Measurements from ENCODE around the gene TMEM132D.

Gene TMEM132D

DNA sequence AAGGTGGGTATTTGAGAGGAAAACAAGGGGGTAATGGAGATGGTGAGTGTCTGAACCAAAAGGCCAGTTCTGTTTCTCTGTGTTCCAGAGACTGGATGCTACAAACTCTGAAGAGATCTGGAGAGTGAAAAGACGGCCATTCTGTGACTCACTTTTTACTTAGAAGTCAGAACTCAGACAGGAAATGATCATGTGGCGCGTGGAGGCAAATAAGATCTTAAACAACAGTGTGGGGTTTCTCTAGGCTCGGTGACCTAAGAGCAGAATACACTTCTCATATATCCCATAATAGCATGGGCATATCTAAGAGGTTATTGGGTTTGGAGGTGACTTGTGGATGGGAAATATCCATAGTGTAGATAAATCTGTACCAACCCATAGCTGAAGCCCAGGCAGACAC, 463.5 kb downstream of the TMEM132D start:
- POLR2A ChIA-PET, result no interaction called here
- H3K4me3 ChIP-seq (ENCODE audit: low read depth, low read length), result no peak overlapping the region
- CTCF ChIA-PET, result no interaction called here
- H3K4me1 ChIP-seq (ENCODE audit: control insufficient read depth, insufficient read depth, low read length), result no peaks in the 10 kb centered on the region
- TF ChIP-seq ZNF76 (tag by site-specific recombination; IDR thresholded peaks at IDR 0.05; ENCODE audit: borderline replicate concordance, low read depth) (no peak), ZNF707 (tag by site-specific recombination; IDR thresholded peaks at IDR 0.05) (no peak), ZNF426 (tag by site-specific recombination; IDR thresholded peaks at IDR 0.05) (no peak), ZNF701 (tag by site-specific recombination; IDR thresholded peaks at IDR 0.05) (no peak), OSR2 (tag by site-specific recombination; IDR thresholded peaks at IDR 0.05) (no peak), ZNF521 (tag by site-specific recombination; IDR thresholded peaks at IDR 0.05) (no peak), MEIS1 (CRISPR knock-in tag; IDR thresholded peaks at IDR 0.05; ENCODE audit: borderline replicate concordance) (no peak), ZNF473 (tag by site-specific recombination; IDR thresholded peaks at IDR 0.05) (no peak), ZNF624 (tag by site-specific recombination; IDR thresholded peaks at IDR 0.05) (no peak), ZSCAN30 (tag by site-specific recombination; IDR thresholded peaks at IDR 0.05) (no peak), KLF7 (tag by site-specific recombination; IDR thresholded peaks at IDR 0.05; ENCODE audit: borderline replicate concordance) (no peak), ZNF660 (tag by site-specific recombination; IDR thresholded peaks at IDR 0.05) (no peak), ZNF629 (tag by site-specific recombination; IDR thresholded peaks at IDR 0.05) (no peak), ZNF366 (tag by site-specific recombination; conservative IDR thresholded peaks at IDR 0.05) (no peak), IKZF3 (tag by site-specific recombination; IDR thresholded peaks at IDR 0.05) (no peak), ZNF335 (tag by site-specific recombination; conservative IDR thresholded peaks at IDR 0.05) (no peak), ZNF664 (tag by site-specific recombination; IDR thresholded peaks at IDR 0.05) (no peak)
- TF ChIP-seq, protein P1, sequence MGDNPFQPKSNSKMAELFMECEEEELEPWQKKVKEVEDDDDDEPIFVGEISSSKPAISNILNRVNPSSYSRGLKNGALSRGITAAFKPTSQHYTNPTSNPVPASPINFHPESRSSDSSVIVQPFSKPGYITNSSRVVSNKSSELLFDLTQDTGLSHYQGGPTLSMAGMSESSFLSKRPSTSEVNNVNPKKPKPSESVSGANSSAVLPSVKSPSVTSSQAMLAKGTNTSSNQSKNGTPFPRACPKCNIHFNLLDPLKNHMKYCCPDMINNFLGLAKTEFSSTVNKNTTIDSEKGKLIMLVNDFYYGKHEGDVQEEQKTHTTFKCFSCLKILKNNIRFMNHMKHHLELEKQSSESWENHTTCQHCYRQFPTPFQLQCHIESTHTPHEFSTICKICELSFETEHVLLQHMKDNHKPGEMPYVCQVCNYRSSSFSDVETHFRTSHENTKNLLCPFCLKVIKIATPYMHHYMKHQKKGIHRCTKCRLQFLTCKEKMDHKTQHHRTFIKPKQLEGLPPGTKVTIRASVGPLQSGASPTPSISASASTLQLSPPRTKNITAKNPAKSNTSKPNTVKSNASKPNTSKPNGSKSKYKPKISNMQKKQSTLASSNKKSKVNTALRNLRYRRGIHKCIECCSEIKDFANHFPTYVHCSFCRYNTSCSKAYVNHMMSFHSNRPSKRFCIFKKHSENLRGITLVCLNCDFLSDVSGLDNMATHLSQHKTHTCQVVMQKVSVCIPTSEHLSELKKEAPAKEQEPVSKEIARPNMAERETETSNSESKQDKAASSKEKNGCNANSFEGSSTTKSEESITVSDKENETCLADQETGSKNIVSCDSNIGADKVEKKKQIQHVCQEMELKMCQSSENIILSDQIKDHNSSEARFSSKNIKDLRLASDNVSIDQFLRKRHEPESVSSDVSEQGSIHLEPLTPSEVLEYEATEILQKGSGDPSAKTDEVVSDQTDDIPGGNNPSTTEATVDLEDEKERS (tag by site-specific recombination; IDR thresholded peaks at IDR 0.05), result no peak
- TF ChIP-seq, protein P2, sequence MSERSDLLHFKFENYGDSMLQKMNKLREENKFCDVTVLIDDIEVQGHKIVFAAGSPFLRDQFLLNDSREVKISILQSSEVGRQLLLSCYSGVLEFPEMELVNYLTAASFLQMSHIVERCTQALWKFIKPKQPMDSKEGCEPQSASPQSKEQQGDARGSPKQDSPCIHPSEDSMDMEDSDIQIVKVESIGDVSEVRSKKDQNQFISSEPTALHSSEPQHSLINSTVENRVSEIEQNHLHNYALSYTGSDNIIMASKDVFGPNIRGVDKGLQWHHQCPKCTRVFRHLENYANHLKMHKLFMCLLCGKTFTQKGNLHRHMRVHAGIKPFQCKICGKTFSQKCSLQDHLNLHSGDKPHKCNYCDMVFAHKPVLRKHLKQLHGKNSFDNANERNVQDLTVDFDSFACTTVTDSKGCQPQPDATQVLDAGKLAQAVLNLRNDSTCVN (tag by site-specific recombination; optimal IDR thresholded peaks at IDR 0.05), result no peak
- TF ChIP-seq, protein P3, sequence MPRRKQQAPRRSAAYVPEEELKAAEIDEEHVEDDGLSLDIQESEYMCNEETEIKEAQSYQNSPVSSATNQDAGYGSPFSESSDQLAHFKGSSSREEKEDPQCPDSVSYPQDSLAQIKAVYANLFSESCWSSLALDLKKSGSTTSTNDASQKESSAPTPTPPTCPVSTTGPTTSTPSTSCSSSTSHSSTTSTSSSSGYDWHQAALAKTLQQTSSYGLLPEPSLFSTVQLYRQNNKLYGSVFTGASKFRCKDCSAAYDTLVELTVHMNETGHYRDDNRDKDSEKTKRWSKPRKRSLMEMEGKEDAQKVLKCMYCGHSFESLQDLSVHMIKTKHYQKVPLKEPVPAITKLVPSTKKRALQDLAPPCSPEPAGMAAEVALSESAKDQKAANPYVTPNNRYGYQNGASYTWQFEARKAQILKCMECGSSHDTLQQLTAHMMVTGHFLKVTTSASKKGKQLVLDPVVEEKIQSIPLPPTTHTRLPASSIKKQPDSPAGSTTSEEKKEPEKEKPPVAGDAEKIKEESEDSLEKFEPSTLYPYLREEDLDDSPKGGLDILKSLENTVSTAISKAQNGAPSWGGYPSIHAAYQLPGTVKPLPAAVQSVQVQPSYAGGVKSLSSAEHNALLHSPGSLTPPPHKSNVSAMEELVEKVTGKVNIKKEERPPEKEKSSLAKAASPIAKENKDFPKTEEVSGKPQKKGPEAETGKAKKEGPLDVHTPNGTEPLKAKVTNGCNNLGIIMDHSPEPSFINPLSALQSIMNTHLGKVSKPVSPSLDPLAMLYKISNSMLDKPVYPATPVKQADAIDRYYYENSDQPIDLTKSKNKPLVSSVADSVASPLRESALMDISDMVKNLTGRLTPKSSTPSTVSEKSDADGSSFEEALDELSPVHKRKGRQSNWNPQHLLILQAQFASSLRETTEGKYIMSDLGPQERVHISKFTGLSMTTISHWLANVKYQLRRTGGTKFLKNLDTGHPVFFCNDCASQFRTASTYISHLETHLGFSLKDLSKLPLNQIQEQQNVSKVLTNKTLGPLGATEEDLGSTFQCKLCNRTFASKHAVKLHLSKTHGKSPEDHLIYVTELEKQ (tag by site-specific recombination; IDR thresholded peaks at IDR 0.05; ENCODE audit: borderline replicate concordance), result no peak
- H3K36me3 ChIP-seq (ENCODE audit: control insufficient read depth in 2 of 2, insufficient read depth in 1 of 2, low read length in 2 of 2), result no peaks in the 10 kb centered on the region
- H3K27ac ChIP-seq (ENCODE audit: extremely low read depth, low read depth, low read length), result no peak overlapping the region
- H3K9me3 ChIP-seq (ENCODE audit: control insufficient read depth, insufficient read depth, low read depth, low read length), result no peaks in the 10 kb centered on the region

All from HEK293 (cell line).